Activated CD4-positive, alpha-beta T cell treated with anti-CD3 and anti-CD28 coated beads for 24 hours (primary cell): Measurements from ENCODE around the gene NOVA2.
"Not testable (repeated sequence)": the region's sequence is repeated elsewhere in the genome, so short reads cannot be mapped to it uniquely, and the experiment has no call there.

Source experiments
- DNase-seq, 2 donors: peaks; one replicate each; pipeline ENCODE4 v3.0.0-alpha.2; 2020; ENCODE audit warnings: low read depth in 2 of 2

The NOVA2 gene

DNA sequence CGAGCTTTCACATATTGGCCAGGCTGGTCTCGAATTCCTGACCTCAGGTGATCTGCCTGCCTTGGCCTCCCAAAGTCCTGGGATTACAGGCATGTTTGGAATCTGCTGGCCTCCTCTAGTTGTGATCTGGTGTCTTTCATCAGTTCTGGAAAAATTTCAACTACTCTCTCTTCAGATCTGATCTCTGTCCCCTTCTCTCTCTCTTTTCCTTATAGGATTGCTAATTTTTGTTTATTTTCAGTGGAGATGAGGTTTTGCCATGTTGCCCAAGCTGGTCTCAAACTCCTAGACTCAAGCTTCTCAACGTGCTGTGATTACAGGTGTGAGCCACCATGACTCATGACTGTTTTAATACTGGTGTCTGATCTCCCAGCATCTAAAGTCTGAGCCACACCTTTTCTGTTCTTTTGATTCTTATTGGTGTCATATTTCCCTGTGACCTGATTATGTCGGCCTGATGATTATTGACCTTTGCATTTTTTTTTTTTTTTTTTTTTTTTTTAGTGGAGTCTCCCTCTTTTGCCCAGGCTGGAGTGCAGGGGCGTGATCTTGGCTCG is 48.7 kb downstream of the NOVA2 start:
- no peak for DNase-seq

DNA sequence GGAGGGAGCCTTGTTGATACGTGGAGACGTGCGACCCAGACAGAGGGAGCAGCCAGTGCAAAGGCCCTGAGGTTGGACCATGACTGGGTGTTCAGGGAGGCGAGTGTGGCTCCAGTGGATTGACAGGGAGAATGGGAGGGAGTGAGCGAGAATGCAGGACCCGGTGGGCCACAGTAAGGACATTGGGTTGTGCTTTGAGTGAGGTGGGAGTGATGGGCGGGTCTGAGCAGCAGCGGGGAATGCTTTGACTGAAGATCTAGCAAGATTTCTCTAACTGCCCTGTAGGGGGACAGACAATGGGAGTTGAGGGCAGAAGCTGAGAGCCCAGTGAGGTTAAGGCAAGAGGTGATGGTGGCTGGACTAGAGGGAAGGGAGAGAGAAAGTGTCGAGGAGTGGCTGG is 51.4 kb downstream of the NOVA2 start:
- DNase-seq = no peak

DNA sequence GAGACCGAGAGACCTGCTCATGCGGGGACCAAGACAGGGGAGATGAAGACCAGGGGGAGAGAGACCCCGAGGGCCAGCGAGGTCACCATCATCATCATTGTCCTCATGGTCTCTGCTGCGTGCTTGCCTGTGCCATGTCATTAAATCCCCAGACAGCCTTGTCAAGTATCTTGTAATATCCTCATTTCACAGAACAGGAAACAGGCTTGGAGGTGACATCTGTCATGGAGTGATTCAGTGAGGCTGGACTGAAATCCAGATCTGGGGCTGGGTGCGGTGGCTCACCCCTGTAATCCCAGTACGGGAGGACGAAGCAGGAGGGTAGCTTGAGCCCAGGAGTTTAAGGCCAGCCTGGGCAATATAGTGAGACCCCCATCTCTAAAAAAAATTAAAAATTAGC is 53.2 kb downstream of the NOVA2 start:
- DNase-seq = no peak

DNA sequence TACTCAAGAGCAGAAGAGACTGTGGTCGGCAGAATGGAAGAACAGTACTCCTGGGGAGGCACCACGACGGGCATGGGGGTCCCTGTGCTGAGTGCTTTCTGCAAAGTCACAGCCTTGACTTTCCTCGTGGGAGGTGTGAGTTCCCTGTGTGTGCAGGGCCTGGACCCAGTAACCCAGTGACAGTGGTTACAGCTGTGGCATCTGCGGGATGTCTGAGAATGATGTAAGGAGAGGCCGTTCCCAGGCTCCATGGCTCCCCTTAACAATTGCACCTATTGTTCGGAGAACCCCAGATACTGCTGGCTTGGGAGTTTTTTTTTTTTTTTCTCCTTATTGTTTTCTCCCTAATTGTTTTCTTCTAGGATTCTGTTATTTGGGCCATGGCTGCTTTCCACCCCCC is 54.0 kb downstream of the NOVA2 start:
- DNase-seq = no peak

DNA sequence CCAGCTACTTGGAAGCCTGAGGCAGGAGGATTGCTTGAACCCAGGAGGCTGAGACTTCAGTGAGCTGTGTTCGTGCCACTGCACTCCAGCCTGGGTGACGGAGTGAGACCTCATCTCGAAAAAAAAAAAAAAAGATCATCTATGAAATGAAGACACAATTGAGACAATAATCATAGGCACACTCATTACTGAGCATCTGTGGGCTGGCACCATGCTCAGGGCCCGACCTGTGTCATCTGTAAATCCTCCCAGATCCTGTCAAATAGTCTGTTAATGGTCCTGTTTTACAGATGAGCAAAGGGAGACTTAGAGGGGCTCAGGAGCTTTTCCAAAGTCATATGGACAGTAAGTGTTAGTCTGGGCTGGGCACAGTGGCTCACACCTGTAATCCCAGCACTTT is 54.9 kb downstream of the NOVA2 start:
- DNase-seq = no peak

DNA sequence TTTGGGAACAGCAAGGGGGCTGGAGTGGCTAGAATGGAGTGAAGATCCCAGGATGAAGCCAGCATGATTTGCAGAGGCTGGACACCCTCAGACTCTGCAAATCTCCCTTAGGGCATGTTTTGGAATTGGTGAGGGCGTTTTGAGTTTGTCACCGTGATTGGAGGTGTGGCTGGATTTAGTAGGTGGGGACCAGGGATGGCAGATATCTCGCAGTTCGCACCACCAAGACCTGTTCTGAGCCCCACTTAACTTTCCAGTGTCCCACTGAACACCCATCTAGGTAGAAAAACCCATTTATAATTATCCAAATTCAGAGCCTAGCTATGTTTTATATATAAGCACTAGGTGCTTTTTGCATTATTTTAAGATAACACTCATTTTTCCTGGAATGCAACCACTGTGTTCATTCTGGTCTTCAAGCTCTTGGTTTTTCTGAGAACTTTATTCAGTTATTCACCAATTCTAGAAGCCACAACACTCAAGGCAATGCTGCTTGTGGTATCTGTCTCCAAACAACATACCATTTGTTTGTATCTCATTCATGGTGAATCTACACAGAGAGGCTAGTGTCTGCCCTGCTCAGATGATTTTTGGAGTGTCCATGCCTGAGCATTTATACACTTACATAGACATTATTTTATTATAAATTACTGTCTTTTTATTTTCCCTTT is 56.1 kb downstream of the NOVA2 start:
- DNase-seq = no peak

DNA sequence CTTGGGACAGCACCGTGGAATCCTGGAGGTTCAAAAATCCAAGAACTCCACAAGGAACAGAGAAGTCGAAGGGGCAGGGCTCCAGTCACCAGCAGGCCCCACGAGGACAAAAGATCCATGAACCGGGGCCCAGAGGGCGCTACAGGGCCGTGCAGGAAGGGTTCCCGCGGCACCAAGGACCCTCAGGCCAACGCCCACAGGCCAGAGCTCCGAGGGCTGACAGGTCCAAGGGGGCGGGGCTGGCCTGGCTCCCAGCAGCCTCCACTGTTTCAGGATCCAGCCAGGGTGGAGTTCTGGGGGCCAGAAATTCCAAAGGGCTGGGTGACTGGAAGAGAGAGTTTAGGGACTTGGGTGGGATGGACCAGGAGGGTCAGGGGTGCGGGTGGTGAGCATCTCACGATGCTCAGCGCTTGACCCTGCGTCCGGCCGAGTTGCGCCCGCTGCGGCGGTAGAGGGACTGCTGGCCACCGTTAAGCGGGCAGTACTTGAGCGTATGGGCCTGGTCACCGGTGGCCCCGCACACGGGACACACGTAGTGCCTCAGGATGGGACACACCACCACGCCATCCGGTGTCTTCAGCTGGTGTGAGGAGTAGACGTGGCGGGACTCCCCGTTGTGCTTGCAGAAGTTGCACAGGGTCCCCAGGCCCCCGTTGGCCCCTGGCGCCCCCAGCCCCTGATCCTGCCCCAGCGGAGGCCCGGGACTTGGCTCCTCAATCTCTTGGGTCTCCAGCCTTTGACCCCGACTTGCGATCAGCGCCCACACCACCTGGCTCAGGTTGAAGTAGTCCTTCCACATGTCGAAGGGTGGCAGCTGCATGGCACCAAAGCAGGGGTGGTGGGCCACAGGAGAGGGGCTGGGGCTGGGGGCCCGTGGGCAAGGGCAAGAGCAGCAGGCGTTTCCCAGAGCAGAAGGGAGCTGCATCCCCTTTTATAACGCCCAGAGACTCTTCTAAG is 59.5 kb downstream of the NOVA2 start, which contains the start of gene NANOS2:
NANOS2 (minus strand) TSS at position 905 of the 957 bp plus-strand sequence; CDS start at position 820, 85 bp downstream.
- DNase-seq = no peak

DNA sequence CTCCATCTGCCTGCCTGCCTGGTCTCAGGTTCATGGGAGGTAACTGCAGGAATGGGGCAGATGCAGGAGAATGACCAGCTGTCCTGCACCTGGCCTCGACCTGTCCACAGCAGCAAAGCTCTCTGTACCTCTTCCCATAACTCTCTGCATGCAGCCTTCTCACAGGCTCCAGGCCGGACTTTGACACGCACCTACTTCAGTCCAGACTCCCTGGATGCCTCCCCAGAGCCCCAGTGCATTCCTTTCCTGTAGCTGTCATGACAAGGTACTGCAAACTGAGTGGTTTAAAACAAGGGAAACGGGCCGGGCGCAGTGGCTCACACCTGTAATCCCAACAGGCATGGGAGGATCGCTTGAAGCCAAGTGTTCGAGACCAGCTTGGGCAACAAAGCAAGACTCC is 62.4 kb downstream of the NOVA2 start:
- DNase-seq = no peak

DNA sequence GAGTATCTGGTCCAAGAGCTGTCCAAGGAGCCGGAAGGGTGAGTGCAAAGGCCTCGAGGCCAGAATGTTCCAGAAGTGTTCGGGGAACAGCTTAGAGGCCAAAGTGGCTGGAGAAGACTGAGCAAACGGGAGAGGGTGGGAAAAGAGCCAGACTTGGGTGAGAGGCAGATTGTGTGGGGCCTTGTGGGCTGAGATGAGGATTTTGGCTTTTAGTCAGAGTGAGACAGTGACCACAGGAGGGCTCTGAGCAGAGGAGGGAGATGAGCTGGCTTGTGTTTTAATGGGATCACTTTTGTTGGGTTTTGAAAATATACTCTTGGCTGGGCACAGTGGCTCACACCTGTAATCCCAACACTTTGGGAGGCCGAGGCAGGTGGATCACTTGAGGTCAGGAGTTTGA is 64.7 kb downstream of the NOVA2 start:
- no peak for DNase-seq

DNA sequence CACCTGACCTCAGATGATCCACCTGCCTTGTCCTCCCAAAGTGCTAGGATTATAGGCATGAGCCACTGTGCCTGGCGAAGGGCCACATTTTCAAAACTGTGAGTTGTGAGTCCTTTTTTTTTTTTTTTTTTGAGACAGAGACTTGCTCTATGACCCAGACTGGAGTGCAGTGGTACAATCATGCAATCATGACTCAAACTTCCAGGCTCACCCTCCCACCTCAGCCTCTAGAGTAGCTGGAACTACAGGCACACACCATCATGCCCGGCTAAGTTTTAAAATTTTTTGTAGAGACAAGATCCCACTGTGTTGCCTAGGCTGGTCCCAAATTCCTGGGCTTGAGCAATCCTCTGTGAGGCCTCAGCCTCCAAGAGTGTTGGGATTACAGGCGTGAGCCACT is 67.4 kb downstream of the NOVA2 start:
- DNase-seq = no peak

DNA sequence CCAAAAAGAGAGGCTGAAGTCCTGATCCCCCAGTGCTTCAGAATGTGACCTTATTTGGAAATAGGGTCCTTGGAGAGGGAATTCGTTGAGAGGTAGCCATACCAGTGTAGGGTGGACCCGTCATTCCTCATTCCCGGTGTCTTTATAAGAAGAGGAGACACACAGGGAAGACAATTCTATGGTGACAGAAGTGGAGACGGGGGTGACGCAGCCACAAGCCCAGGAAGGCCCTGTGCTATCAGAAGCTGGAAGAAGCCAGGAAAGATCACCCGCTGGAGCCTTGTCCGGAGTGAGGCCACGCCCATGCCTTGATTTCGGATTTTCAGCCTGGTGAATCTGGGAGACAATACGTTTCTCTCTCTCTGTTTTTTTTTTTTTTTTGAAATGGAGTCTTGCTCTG is 68.7 kb downstream of the NOVA2 start:
- no peak for DNase-seq

DNA sequence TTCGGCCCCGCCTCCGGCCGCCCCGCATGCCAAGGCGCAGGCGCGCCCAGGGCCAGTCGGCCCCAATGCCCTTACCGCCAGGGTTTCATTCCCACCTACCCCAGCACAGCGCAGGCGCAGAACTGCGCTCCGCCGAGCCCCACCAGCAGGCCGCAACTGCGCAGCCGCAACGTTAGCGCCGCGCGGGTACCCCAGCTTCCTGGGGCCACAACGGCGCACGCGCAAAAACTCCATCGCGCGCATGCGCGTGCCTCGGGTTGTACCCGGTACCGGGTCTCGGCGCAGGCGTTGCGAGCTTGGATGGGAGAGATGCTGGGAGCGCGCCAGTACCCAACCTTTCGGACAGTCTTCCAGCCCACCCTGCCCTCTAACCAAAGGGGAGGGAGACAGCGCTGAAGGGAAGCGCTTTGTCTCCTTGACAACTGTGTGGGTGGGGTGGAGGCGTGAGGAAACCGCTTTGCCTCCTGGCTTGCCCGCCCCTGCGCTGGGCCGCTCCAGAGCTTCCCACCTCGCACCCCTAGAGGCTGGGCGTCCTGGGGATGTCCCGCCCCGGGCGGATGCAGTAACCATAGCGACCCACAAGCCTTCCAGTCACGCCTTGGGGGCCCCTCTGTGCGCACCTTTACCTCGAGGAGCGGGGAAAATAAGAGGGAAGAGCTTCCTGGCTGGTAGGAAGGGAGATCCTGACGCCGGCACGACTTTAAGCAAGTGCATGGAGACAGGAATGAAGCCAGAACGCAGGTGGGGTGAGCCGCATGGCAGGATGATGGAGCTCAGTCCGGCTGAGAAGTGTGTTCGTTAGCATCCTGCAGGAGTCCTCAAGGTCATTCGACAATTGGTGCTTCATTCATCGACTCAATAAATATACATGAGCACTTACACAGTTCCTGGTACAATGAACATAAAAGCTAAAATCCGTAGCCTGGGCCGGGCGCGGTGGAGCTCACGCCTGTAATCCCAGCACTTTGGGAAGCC is 70.7 kb downstream of the NOVA2 start:
- peak; percentile 99 for DNase-seq

DNA sequence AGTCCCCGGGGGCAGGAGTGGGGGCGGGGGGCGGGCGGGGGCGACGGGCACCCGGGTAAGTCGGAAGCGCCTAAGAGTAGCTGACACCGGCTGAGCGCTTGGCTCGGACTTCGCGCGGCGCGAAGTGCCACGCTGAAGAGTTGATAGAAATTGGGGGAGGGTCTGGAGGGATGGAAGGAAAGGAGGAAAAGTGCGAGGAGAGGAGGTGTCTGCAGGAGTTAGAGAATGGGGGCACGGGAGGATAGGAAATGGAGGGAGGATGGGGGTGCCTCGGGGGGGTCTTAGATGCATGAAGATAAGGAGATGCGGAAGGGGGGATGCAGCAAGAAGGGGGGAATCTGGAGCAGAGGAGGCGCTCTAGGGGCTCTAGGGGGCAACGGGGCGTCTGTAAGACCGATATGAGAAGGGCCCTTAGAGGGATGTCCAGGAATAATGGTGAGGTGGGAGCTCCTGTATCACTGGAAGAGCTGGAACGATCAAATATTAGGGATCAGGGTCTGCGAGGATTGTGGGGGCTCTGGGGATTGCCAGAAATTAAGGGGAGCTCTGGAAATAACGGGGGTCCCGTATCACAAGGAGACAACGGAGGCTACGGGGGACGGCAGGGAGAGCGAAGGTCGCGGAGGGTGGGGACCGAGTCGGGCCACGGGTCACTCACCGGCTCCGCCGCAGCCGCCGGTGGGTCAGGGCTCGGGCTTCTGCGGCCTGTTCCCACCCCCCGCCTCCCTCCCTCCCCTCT is 71.6 kb downstream of the NOVA2 start, which contains the start of gene MYPOP:
MYPOP (minus strand) TSS at position 702 of the 739 bp plus-strand sequence. CDS start 840 bp downstream, outside the sequence.
- no peak for DNase-seq

DNA sequence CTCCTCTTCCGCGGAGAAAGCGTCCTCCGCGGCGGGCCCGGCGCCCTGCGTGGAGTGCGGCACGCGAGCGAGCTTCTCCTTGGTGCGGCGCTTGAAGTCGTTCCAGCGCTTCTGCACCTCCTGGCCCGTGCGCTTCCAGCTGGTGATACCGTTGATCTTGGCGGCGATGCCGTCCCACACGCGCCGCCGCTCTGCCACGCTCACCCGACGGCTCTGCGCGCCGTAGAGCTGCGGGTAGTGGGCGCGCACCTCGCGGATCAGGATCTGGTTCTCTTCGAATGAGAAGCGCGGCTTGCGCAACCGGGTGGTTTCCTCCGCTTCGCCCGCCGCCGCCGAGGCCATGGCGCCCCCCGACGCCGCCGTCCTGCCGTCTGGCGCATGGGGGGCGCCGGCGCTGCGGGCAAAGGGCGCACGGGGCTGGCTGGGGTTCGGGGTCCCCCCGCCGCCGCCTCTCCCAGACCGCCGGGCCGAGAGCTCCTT is 72.2 kb downstream of the NOVA2 start:
- no peak for DNase-seq

DNA sequence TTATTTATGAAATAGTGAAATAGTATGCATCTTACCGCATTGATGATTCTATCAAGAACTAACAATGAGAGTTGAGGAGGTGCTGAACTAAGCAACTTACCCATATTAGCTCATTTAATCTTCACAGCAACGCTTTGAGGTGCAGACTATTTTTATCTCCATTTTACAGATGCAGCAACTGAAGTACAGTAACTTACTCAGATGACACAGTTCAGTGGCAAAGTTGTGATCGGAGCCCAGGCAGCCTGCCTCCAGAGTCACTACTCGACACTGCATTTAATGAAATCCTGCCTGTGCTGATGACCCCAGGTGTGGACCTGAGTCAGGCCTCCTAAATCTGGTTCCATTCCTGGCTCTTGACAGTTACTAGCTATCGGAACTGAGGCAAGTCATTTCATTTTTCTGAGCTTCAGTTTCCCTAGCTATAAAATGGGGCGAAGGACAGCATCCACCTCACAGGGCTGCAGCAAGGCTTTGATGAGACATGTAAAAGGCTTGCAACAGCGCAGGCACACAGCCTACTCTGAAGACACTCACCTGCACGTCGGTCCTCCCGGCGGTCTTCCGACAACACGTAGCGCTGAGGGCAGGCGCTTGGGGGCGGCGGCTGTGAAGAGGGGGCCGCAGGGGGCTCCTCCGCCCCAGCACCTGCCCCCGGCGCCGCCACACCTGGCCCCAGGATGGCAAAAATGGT is 72.8 kb downstream of the NOVA2 start:
- no peak for DNase-seq

DNA sequence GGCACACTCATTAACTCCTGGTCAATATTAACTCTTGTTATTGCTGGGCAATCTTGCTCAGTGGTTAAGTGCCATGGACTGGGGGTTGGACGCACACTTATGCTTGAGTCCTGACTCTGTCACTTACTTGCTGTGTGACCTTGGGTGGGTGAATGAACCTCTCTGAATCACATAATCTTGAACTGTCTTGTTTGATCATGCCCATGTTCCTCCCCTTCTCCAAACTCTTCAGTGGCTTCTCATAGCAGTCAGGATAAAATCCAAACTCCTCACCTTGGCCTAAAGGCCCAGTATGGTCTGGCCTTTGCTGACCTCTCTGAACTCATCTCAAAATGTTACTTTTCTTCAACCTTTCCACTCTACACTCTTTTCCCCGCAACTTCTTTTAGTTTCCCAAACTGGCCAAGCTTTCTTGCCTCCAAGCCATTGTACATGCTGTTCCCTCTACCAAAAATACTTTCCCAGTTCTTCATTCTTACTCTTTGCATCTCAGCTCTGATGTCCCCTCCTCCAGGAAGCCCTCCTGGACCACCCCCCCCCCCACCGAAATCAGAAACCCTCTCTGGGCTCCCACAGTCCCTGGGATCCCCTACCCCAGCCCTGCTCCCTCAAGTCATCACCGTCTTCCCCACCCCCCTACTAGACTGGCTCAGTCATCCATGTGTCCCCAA is 73.6 kb downstream of the NOVA2 start:
- DNase-seq = no peak

DNA sequence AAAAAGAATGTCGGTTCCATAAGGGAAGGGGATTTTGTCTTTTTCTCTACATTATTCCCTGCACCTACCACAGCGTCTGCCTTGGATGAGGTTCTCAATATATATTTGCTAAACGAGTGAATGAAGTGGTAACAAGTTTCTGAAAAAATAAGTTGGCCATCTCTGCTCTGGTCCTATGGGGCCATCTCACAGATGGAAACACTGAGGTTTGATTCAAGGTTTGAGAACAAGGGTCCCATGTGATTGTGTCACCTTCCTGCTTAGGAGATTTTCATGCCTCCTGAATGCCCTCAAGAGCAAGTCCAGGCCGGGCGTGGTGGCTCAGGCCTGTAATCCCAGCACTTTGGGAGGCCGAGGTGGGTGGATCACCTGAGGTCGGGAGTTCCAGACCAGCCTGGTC is 74.4 kb downstream of the NOVA2 start:
- DNase-seq = no peak

DNA sequence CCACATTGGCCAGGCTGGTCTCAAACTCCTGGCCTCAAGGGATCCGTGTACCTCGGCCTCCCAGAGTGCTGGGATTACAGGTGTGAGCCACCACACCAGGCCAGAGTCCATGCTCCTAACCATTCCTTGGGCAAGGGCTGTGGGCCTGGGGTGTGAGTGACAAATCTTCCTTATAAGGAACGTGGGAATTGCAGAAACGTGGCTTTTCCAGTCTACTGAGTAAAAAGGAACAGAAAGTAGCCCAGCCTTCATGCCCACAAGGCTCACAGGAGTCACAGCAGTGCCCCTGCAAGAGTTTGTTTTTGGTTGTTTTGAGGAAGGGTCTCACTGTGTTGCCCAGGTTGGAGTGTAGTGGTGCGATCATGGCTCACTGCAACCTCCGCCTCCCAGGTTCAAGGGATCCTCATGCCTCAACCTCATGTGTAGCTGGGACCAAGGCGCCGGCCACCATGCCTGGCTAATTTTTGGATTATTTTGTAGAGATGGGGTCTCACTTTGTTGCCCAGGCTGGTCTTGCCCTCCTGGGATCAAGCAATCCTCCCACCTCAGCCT is 76.3 kb downstream of the NOVA2 start:
- DNase-seq = no peak

DNA sequence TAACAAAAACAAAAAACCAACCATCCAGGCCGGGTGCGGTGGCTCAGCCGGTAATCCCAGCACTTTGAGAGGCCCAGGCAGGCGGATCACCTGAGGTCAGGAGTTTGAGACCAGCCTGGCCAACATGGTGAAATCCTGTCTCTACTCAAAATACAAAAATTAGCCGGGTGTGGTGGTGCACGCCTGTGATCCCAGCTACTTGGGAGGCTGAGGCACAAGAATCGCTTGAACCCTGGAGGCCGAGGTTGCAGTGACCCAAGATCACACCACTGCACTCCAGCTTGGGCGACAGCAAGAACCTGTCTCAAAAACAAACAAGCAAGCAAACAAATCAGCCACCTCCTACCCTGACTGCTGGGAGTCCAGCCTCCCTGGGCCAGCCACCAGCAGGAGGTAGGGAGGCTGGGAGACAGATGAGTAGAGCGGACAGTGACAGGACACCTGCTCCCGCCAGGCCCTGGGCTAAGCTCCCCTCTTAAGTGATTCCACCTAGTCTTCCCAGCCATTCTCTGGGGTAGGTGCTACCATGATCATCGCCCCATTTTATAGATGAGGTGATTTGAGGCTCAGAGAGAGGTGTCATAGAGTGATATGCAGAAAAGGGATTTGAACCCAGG is 77.6 kb downstream of the NOVA2 start:
- DNase-seq = not testable (repeated sequence)
